NCI-H187 (cell line): ENCODE measurements around the gene ZNF496.
"Not testable (repeated sequence)": the region's sequence is repeated elsewhere in the genome, so short reads cannot be mapped to it uniquely, and the experiment has no call there.

Experiments used
- DNase-seq, 2 experiments: peaks; one replicate each; lab custom pipeline; 2025; lab: John Stamatoyannopoulos, UW

ZNF496 gene

GRCh38 chr1:247358920-247359319, 27.3 kb upstream of the ZNF496 start:
- DNase-seq = no peak

GRCh38 chr1:247357781-247358211, 26.1 kb upstream of the ZNF496 start:
- no peak for DNase-seq

GRCh38 chr1:247357052-247357780, 25.5 kb upstream of the ZNF496 start:
- DNase-seq = no peak

- not testable (repeated sequence) for DNase-seq
Measured at GRCh38 chr1:247355160-247355559, 23.5 kb upstream of the ZNF496 start.

GRCh38 chr1:247352175-247352574, 20.5 kb upstream of the ZNF496 start:
- DNase-seq = no peak

GRCh38 chr1:247350587-247350986, 18.9 kb upstream of the ZNF496 start:
- DNase-seq = no peak

GRCh38 chr1:247347477-247348222, 16.0 kb upstream of the ZNF496 start:
- no peak for DNase-seq

- DNase-seq = no peak
Measured at GRCh38 chr1:247345881-247346280, 14.2 kb upstream of the ZNF496 start.

GRCh38 chr1:247343801-247344200, 12.1 kb upstream of the ZNF496 start:
- no peak for DNase-seq

- no peak for DNase-seq
Measured at GRCh38 chr1:247338723-247339275, 7.1 kb upstream of the ZNF496 start.

GRCh38 chr1:247337961-247338360, 6.3 kb upstream of the ZNF496 start:
- no peak for DNase-seq

- DNase-seq = no peak
Measured at GRCh38 chr1:247337250-247337746, 5.6 kb upstream of the ZNF496 start.

GRCh38 chr1:247336390-247336789, 4.7 kb upstream of the ZNF496 start:
- DNase-seq = no peak

- no peak for DNase-seq
Measured at GRCh38 chr1:247335882-247336281, 4.2 kb upstream of the ZNF496 start.

GRCh38 chr1:247334378-247335133, 2.9 kb upstream of the ZNF496 start:
- DNase-seq = no peak

- DNase-seq = no peak
Measured at GRCh38 chr1:247332623-247333361, 1.1 kb upstream of the ZNF496 start.

- no peak for DNase-seq
Measured at GRCh38 chr1:247332215-247332622, 552 bp upstream of the ZNF496 start.

- DNase-seq = peak in 1 of 2 experiments; percentile 11
Measured at GRCh38 chr1:247331172-247331524, 519 bp downstream of the ZNF496 start.

GRCh38 chr1:247330548-247331171, 1.0 kb downstream of the ZNF496 start:
- DNase-seq = no peak

GRCh38 chr1:247329097-247329617, 2.5 kb downstream of the ZNF496 start:
- no peak for DNase-seq

- DNase-seq = no peak
Measured at GRCh38 chr1:247328311-247328710, 3.4 kb downstream of the ZNF496 start.
